ENCODE measurements around the gene MARK2. TPM values are rescaled to one million over a fixed set of nuclear protein-coding genes. Genes with fewer than 3 reads are reported as not detected.

MARK2 gene
- polyA plus RNA-seq, 1 donor (not counting 4 experiments of a cell fraction or from before 2014, with no cell fraction given): 20.8 TPM

DNA sequence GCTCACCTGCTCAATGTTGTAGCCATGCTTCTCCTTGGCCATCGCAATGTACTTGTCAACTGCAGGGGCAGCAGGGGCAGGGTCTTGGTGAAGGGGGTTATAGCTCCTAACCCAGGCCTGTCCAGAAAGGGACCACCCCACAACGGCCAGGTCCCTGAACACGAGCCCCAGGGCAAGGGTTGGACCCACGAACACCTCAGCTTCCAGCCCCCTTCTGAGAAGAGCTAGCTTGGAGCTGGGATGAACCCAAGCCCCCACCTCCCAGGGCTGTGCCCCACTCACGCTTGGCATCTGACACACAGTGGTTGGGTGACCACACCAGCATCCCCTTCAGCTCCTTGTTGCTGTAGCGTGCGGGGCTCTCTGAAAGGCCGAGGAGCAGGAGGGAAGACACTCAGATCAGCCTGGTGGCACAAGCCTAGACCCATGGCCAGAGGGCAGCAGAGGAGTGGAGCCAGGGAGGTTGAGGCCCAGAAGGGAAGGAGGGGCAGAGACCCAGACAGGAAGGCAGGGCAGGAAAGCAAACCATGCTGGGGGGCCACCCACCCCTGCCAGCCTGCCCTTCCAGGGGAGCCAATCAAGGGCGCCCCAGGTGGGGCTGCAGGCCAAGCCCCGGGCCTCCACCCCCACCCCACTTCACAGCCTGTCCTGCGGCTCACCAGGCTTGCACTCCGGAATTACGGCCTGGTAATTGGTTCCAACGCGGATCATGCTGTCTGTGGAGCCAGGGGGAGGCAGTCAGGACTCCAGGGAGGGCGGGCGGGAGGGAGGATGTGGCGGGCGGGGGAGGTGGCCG lies 76.2 kb downstream of the MARK2 start:
- DNase-seq (ENCODE audit: low read depth, low spot score): no peak
- no peaks in the 10 kb centered on the region for H4K20me1 ChIP-seq (ENCODE audit: control insufficient read depth, extremely low read depth, insufficient read depth, low read length)
- H3K4me3 ChIP-seq (ENCODE audit: control insufficient read depth in 2 of 3, extremely low read depth in 1 of 3, insufficient read depth in 2 of 3, low read depth in 1 of 3, low read length in 3 of 3): no peak overlapping the region
- H3K36me3 ChIP-seq (ENCODE audit: control insufficient read depth in 2 of 2, extremely low read depth in 1 of 2, insufficient read depth in 2 of 2, low read length in 2 of 2): peaks cover 0 to 3% of the 10 kb centered on the region in 2 experiments
- H2AFZ ChIP-seq (ENCODE audit: control insufficient read depth, low read length): no peak overlapping the region
- no peaks in the 10 kb centered on the region for H3K79me2 ChIP-seq (ENCODE audit: control insufficient read depth, insufficient read depth, low read length)
- H3K27me3 ChIP-seq (ENCODE audit: control insufficient read depth, extremely low read depth, insufficient read depth, low read length): peaks cover 9% of the 10 kb centered on the region
- no peaks in the 10 kb centered on the region for H3K9me1 ChIP-seq (ENCODE audit: control insufficient read depth, extremely low read depth, insufficient read depth, low read length)
- dilution Hi-C loops (cut with MboI; ENCODE audit: extremely low pct_ligation_motif_present, low sequenced_read_pairs): no loop called here
- H3K9me3 ChIP-seq (ENCODE audit: control insufficient read depth, low read depth, low read length): no peaks in the 10 kb centered on the region
- no peak overlapping the region for H3K9ac ChIP-seq (ENCODE audit: control insufficient read depth, extremely low read depth, insufficient read depth, low read length)
- peaks cover 9% of the 10 kb centered on the region for H3K4me1 ChIP-seq (ENCODE audit: control insufficient read depth, extremely low read depth, insufficient read depth, low read length)
- no peak overlapping the region for H3K4me2 ChIP-seq (ENCODE audit: control insufficient read depth, extremely low read depth, insufficient read depth, low read depth, low read length)
- no peak overlapping the region for H3K27ac ChIP-seq (ENCODE audit: control insufficient read depth, insufficient read depth, low read length)
- TF ChIP-seq, protein P1, sequence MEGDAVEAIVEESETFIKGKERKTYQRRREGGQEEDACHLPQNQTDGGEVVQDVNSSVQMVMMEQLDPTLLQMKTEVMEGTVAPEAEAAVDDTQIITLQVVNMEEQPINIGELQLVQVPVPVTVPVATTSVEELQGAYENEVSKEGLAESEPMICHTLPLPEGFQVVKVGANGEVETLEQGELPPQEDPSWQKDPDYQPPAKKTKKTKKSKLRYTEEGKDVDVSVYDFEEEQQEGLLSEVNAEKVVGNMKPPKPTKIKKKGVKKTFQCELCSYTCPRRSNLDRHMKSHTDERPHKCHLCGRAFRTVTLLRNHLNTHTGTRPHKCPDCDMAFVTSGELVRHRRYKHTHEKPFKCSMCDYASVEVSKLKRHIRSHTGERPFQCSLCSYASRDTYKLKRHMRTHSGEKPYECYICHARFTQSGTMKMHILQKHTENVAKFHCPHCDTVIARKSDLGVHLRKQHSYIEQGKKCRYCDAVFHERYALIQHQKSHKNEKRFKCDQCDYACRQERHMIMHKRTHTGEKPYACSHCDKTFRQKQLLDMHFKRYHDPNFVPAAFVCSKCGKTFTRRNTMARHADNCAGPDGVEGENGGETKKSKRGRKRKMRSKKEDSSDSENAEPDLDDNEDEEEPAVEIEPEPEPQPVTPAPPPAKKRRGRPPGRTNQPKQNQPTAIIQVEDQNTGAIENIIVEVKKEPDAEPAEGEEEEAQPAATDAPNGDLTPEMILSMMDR (optimal IDR thresholded peaks at IDR 0.05 in 1 of 3, IDR thresholded peaks at IDR 0.05 in 1 of 3, conservative IDR thresholded peaks at IDR 0.05 in 1 of 3; ENCODE audit: extremely low read depth in 1 of 3, insufficient read depth in 2 of 3, low read length in 3 of 3): no peak
- TF ChIP-seq EZH2 (IDR thresholded peaks at IDR 0.05; ENCODE audit: low read length): no peak
- no peak for FAIRE-seq

- TF ChIP-seq, protein P1 (optimal IDR thresholded peaks at IDR 0.05 in 1 of 3, IDR thresholded peaks at IDR 0.05 in 1 of 3, conservative IDR thresholded peaks at IDR 0.05 in 1 of 3; ENCODE audit: extremely low read depth in 1 of 3, insufficient read depth in 2 of 3, low read length in 3 of 3): peak in 2 of 3 experiments; percentile 70 to 71
- peak; percentile 54 for TF ChIP-seq EZH2 (IDR thresholded peaks at IDR 0.05; ENCODE audit: low read length)
- H3K9ac ChIP-seq (ENCODE audit: control insufficient read depth, extremely low read depth, insufficient read depth, low read length): peak overlapping the region; percentile 3
- H2AFZ ChIP-seq (ENCODE audit: control insufficient read depth, low read length): peak overlapping the region; percentile 20
- peak overlapping the region; percentile 18 to 57 (median 37) for H3K4me3 ChIP-seq (ENCODE audit: control insufficient read depth in 2 of 3, extremely low read depth in 1 of 3, insufficient read depth in 2 of 3, low read depth in 1 of 3, low read length in 3 of 3)
- peaks cover 9% of the 10 kb centered on the region for H3K4me1 ChIP-seq (ENCODE audit: control insufficient read depth, extremely low read depth, insufficient read depth, low read length)
- H3K27ac ChIP-seq (ENCODE audit: control insufficient read depth, insufficient read depth, low read length): no peak overlapping the region
- no peaks in the 10 kb centered on the region for H3K79me2 ChIP-seq (ENCODE audit: control insufficient read depth, insufficient read depth, low read length)
- no peak for DNase-seq (ENCODE audit: low read depth, low spot score)
- no peak for FAIRE-seq
- H3K27me3 ChIP-seq (ENCODE audit: control insufficient read depth, extremely low read depth, insufficient read depth, low read length): peaks cover 9% of the 10 kb centered on the region
- no peaks in the 10 kb centered on the region for H4K20me1 ChIP-seq (ENCODE audit: control insufficient read depth, extremely low read depth, insufficient read depth, low read length)
- no peaks in the 10 kb centered on the region for H3K9me3 ChIP-seq (ENCODE audit: control insufficient read depth, low read depth, low read length)
- H3K4me2 ChIP-seq (ENCODE audit: control insufficient read depth, extremely low read depth, insufficient read depth, low read depth, low read length): peak overlapping the region; percentile 76
- dilution Hi-C loops (cut with MboI; ENCODE audit: extremely low pct_ligation_motif_present, low sequenced_read_pairs): no loop called here
- peaks cover 0 to 2% of the 10 kb centered on the region in 2 experiments for H3K36me3 ChIP-seq (ENCODE audit: control insufficient read depth in 2 of 2, extremely low read depth in 1 of 2, insufficient read depth in 2 of 2, low read length in 2 of 2)
- no peaks in the 10 kb centered on the region for H3K9me1 ChIP-seq (ENCODE audit: control insufficient read depth, extremely low read depth, insufficient read depth, low read length)
Measured at GRCh38 chr11:63915961-63916836, 77.3 kb downstream of the MARK2 start.

Data from keratinocyte (primary cell).